SH-SY5Y (cell line): ENCODE results near the gene CGNL1.

Experiments used
- GATA2 ChIP-seq: IDR thresholded peaks from 2 replicates; pipeline ENCODE4 v1.6.1; 2011; ENCODE audit warnings: mild to moderate bottlenecking, low read depth, low read length
- GATA3 ChIP-seq: IDR thresholded peaks from 2 replicates; pipeline ENCODE4 v1.6.1; 2011; ENCODE audit warnings: low read depth, mild to moderate bottlenecking, low read length, moderate library complexity

GRCh38 chr15:57373882-57374276 lies 2.4 kb upstream of the CGNL1 start:
- TF ChIP-seq GATA3 (no peak), GATA2 (no peak)
